Measurements from ENCODE around the gene GDE1.
"Not testable (repeated sequence)": the region's sequence is repeated elsewhere in the genome, so short reads cannot be mapped to it uniquely, and the experiment has no call there.

Gene GDE1

GRCh38 chr16:19521471-19522396, at the start of gene GDE1:
GDE1 (minus strand) TSS chr16:19522098; CDS start chr16:19521964, 134 bp downstream.
- DNase-seq (ENCODE audit: low read depth in 3 of 3) = peak; percentile 88 to 94 (median 89)

GRCh38 chr16:19567560-19567959, 45.7 kb upstream of the GDE1 start:
- no peak for DNase-seq (ENCODE audit: low read depth in 3 of 3)

DNA sequence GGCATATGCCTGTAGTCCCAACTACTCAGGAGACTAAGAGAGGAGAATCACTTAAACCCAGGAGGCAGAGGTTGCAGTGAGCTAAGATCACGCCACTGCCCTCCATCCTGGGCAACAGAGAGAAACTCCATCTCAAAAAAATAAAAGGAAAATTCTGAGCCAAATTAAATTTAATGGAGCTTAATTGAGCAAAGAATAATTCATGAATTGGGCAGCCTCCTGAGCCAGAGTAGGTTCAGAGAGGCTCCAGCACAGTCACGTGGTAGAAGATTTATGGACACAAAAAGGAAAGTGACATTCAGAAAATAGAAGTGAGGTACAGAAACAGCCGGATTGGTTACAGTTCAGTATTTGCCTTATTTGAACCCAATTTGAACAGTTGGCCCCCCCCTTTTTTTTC, 44.5 kb upstream of the GDE1 start:
- no peak for DNase-seq (ENCODE audit: low read depth in 3 of 3)

GRCh38 chr16:19563377-19563776, 41.5 kb upstream of the GDE1 start:
- no peak for DNase-seq (ENCODE audit: low read depth in 3 of 3)

- DNase-seq (ENCODE audit: low read depth in 3 of 3) = no peak
Measured at GRCh38 chr16:19560078-19560477, 38.2 kb upstream of the GDE1 start.

DNA sequence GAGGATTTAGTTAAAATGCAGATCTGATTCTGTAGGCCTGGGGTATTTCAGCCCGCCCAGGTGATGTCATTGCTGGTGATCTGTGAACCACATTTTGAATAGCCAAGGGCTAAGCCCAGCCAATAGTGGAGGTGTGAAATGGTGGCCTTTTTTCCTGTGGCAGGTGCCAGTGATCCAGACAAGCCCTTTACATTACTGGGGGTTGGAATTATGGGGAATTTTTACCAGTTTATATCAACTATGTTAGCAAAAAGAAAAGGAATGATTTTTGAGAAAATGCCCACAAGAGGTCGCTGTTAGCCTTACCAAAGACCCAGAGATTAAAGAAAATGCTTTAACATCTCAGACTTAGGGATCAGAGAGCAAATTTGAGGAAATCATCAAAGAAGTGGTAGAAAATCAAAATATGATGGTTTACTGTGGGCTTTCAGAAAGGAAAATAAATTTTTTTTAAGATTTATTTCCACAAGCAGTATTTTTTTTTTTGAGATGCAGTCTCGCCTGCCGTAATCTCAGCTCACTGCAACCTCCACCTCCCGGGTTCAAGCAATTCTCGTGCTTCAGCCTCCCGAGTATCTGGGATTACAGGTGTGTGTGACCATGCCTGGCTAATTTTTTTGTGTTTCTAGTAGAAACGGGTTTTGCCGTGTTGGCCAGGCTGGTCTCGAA, 37.5 kb upstream of the GDE1 start:
- DNase-seq (ENCODE audit: low read depth in 3 of 3) = peak in 2 of 3 donors; percentile 4 to 17

DNA sequence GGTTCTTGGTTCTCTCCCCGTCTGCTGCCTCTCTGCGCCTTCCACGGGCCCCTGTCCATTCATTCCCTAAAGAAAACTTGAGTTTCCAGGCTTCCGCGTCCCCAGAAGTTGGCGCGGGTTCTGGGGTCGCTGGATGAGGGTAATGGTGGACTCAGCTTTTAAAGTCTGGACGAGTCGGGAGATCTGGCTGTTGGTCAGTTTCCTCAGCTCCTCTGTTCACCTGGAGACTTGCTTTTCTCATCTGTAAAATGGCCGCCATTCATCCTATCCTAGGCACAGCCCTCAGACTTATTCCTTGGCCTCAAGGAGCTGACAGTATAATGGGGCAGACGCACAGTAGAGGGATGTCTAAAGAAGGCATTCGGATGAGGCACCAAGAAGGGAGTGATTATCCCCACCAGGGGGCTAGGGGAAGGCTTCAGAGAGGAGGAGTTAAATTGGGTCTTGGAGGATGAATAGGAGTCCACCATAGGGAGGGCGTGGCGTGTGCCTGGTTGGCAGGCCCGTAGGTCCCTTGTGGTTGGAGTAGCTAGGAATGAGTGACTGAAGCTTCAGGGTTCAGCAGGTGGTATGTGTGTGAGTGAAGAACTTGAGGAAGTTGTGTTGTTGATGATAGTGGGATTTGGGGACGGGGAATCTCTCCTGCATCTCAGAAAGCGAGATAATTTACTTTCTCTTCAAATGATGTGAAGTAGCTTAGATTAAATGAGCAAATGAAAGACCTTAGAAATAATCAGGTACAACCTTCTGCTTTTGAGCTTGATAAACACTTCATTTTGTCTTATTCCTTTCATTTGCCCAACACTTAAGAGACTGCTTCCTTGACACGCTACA, 34.3 kb upstream of the GDE1 start:
- peak in 2 of 3 donors; percentile 12 to 18 for DNase-seq (ENCODE audit: low read depth in 3 of 3)

- peak; percentile 88 to 92 (median 91) for DNase-seq (ENCODE audit: low read depth in 3 of 3)
Measured at GRCh38 chr16:19555186-19555937, 33.5 kb upstream of the GDE1 start, which contains the start of gene VPS35L. VPS35L (plus strand) TSS chr16:19555703; CDS start chr16:19555730, 27 bp downstream.

- DNase-seq (ENCODE audit: low read depth in 3 of 3) = no peak
Measured at GRCh38 chr16:19549673-19550072, 27.8 kb upstream of the GDE1 start.

- DNase-seq (ENCODE audit: low read depth in 3 of 3) = no peak
Measured at GRCh38 chr16:19548144-19548543, 26.2 kb upstream of the GDE1 start.

DNA sequence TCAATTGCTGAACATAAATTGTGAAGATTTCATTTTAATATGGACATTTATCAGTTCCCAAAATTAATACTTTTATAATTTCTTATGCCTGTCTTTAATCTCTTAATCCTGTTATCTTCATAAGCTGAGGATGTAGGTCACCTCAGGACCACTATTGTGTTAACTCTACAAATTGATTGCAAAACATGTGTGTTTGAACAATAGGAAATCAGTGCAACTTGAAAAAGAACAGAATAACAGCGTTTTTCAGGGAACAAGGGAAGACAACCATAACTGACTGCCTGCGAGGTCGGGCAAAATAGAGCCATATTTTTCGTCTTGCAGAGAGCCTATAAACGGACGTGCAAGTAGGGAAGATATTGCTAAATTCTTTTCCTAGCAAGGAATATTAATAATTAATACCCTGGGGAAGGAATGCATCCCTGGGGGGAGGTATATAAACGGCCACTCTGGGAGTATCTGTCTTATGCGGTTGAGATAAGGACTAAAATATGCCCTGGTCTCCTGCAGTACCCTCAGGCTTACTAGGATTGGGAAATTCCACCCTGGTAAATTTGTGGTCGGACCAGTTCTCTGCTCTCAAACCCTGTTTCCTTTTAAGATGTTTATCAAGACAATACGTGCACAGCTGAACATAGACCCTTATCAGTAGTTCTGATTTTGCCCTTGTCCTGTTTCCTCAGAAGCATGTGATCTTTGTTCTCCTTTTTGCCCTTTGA, 21.5 kb upstream of the GDE1 start:
- not testable (repeated sequence) for DNase-seq (ENCODE audit: low read depth in 3 of 3)

GRCh38 chr16:19542138-19542821, 20.4 kb upstream of the GDE1 start:
- DNase-seq (ENCODE audit: low read depth in 3 of 3) = no peak

- DNase-seq (ENCODE audit: low read depth in 3 of 3) = no peak
Measured at GRCh38 chr16:19540241-19540970, 18.5 kb upstream of the GDE1 start.

- DNase-seq (ENCODE audit: low read depth in 3 of 3) = no peak
Measured at GRCh38 chr16:19532601-19533000, 10.7 kb upstream of the GDE1 start.

DNA sequence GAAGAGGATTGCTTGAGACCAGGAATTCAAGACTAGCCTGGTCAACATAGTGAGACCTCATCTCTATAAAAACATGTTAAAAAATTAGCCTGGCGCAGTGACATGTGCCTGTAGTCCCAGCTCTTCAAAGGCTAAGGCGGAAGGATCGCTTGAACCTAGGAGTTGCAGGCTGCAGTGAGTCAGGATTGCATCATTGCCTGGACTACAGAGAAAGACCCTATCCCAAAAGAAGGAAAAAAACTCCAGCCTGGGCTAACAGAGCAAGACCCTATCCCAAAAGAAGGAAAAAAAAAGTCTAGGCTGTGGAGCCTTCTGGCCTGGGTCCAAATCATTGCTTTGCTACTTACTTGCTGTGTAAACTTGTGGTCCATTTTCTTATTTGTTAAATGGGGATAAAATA, 6.8 kb upstream of the GDE1 start:
- no peak for DNase-seq (ENCODE audit: low read depth in 3 of 3)

- DNase-seq (ENCODE audit: low read depth in 3 of 3) = no peak
Measured at GRCh38 chr16:19527161-19527560, 5.3 kb upstream of the GDE1 start.

DNA sequence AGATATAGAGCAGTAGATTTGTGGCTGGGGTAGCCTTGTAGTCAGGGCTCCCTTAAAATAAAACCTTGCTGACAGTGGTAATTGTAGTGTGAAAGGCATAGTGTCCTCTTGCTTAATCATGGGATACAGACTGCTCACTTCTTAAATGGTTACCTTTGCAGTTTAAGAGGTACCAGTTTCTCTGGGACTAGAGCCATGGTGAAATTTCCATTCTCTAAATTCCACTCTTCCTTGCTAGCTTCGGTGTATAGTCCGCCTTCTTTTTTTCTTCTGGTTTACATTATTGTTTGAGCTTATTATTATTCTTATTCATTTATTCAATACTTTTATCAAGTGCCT, 3.5 kb upstream of the GDE1 start:
- DNase-seq (ENCODE audit: low read depth in 3 of 3) = no peak

GRCh38 chr16:19524616-19525384, 2.9 kb upstream of the GDE1 start:
- DNase-seq (ENCODE audit: low read depth in 3 of 3) = no peak

DNA sequence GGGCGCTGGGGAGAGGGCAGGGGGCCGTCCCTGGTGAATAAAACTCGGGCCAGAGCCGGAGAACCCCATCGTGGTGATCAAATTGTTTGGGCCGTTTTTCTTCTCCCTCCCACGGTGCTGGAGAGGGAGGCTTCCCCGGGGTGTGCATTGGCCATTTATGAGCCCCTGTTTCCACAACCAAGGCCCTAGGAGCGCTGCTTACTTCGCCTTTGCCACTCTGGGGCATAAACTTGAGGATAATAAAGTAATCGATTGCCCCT, 2.4 kb upstream of the GDE1 start:
- no peak for DNase-seq (ENCODE audit: low read depth in 3 of 3)
